Stimulated activated CD8-positive, alpha-beta memory T cell treated with anti-CD3 and anti-CD28 coated beads, Interleukin-2, amount 100 ng/mL, for 48 hours (primary cell): ENCODE data around the gene GPR107.
A peak's percentile ranks its signal among the peaks of the same experiment; 100 is the strongest.

ENCODE experiments used
- DNase-seq, 2 donors: peaks; one replicate each; pipeline ENCODE4 v3.0.0-alpha.2; 2020; ENCODE audit warnings: low read depth in 2 of 2

Gene GPR107

GRCh38 chr9:130054325-130054786 is 650 bp downstream of the GPR107 start:
- no peak for DNase-seq

DNA sequence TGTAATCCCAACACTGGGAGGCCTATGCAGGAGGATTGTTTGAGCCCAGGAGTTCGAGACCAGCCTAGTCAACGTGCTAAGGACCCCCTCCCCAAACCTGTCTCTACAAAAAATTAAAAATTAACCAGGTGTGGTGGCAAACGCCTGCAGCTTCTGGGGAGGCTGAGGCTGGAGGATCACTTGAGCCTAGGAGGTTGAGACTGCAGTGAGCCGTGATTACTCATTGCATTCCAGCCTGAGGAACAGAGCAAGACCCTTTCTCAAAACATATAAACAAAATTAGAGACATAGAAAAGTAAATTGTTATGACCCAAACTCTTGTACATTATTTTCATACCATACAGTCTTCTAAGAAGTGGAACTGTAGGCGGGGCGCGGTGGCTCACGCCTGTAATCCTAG is 1.1 kb downstream of the GPR107 start:
- DNase-seq = no peak

- DNase-seq = no peak
Measured at GRCh38 chr9:130058154-130058553, 4.4 kb downstream of the GPR107 start.

- no peak for DNase-seq
Measured at GRCh38 chr9:130058887-130059286, 5.2 kb downstream of the GPR107 start.

GRCh38 chr9:130060296-130060695 is 6.6 kb downstream of the GPR107 start:
- no peak for DNase-seq

DNA sequence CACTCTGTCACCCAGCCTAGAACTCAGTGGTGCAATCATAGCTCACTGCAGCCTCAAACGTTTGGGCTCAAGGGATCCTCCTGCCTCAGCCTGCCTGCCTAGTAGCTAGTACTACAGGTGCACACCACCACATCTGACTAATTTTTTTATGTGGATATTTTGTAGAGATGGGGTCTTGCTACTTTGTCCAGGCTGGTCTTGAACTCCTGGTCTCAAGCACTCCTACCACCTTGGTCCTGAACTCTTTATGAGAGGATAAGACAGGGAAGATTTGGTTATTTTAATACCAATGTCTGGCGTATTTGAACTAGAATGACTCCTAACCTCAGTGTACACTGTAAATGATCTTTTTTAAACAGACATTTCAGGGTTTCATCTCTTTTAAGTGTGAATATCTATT is 9.0 kb downstream of the GPR107 start:
- no peak for DNase-seq

GRCh38 chr9:130064621-130065020 is 10.9 kb downstream of the GPR107 start:
- no peak for DNase-seq

DNA sequence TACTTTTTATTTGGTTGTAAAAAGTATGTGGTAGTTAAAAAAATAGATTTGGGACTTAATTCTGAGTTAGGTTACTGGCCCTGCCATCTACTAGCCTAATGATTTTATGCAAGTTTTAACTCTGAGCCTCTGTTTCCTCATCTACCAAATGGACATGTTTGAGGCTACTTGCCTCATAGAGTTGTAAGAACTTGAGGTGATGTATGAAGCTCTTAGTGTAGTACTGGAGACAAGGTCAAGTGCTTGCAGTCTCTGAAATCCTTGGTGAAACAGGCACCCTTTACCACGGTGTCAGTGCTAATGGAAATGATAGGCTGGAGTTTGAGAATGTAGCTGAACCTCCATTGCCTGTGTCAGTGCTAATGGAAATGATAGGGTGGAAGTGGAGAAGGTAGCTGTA is 15.3 kb downstream of the GPR107 start:
- DNase-seq = no peak

GRCh38 chr9:130072515-130073235 is 19.0 kb downstream of the GPR107 start:
- peak in 1 of 2 donors; percentile 13 for DNase-seq

DNA sequence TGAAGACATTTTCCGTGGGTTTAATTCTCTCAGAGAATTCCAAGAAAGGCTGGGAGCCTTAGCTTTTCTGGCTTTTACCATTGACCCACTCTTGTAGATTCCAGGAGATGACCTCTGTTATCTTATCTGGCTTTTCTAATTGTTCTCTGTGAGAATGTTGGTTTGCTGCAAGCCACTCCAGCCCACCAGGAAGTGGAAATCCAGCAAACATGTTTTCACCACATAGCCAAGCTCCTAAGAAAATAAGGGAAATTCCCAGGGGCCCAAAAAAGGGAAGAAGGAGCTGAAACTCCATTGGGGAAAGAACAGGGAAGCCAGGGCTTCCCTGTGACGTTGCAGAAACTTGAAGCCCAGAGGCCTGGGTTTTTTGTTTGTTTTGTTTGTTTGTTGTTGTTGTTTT is 19.7 kb downstream of the GPR107 start:
- no peak for DNase-seq

DNA sequence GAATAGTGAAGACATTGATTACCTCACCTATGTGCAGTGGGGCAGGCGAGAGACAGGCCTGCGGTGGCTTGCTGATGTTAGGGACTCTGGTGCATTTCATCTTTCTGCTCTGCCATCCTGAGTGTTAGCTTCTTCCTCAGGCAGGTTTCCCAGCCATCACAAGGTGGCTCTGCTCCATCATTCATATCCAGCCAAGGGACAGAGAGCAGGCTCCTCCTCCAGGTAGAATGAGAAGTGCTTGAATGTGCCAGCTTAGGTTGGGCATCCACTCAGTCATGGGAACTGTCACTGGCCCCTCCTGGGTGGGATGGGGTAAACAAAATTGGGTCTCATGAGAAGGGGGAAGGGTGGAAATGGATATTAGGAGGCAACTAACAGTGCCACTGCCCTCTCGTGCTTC is 24.8 kb downstream of the GPR107 start:
- DNase-seq = no peak

DNA sequence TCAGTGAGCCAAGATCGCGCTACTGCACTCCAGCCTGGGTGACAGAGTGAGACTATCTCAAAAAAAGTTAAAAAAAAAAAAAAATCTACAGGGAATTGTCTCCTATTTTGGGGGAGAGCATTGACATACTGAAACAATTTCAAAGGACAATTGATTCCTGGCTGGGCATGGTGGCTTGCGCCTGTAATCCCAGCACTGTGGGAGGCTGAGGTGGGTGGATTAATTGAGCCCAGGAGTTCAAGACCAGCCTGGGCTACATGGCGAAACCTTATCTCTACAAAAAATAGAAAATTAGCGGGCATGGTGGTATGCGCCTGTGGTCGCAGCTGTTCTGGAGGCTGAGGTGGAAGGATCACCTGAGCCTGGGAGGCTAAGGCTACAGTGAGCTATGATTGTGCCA is 30.6 kb downstream of the GPR107 start:
- no peak for DNase-seq

- DNase-seq = no peak
Measured at GRCh38 chr9:130088051-130088450, 34.3 kb downstream of the GPR107 start.

- DNase-seq = no peak
Measured at GRCh38 chr9:130089141-130089540, 35.4 kb downstream of the GPR107 start.

DNA sequence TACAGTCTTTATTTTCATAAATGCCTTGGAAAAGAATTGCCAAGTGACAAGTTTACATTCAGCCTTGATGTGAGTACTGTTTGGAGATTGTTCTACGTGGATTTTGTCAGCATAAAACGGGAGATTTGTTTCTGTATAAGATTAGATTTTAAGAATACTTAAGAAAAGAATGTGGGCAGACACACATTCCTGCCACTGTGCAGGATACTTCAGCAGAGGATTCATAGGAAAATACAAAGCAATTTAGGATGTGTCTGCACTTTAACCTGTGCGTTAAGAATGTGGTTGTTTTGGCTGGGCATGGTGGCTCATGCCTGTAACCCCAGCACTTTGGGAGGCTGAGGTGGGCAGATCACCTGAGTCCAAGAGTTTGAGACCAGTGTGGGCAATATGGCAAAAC is 37.2 kb downstream of the GPR107 start:
- DNase-seq = no peak

DNA sequence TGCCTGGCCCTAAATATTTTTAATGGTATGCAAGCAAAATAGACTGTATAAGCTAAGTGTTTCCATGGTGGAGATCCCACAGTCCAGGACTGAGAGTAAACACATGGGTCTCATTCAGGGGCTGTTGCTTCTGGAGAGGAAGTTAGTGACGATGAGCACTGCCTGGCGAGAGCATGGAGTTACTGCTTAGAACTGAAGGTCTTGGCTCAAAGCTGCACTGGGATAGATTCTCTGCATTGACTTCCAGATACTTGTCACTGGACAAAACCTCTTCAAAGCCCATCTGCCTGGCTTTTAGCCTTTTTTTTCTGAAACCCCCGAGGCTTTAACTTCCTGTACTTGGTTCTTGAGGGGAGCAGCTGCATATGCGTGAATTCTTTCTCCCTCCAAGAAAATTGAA is 39.2 kb downstream of the GPR107 start:
- DNase-seq = no peak

DNA sequence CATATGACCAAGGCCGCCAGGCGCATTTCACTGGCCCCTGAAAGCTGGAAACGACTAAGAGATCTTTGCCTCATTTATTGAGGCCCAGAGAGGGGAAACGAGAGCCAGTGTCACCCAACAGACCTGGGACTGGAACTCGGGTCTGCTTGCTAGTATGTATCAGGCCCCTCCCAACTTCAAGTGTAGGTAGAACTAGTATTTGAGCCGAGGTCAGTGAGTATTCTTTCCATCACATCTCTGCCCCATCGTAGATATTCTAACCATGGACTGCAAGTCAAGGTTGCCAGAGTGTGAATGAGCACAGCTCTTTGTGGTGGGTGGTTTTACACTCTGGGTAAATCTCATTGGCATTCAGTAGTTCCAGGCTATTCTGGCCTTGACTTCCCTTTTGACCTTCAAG is 42.2 kb downstream of the GPR107 start:
- no peak for DNase-seq

DNA sequence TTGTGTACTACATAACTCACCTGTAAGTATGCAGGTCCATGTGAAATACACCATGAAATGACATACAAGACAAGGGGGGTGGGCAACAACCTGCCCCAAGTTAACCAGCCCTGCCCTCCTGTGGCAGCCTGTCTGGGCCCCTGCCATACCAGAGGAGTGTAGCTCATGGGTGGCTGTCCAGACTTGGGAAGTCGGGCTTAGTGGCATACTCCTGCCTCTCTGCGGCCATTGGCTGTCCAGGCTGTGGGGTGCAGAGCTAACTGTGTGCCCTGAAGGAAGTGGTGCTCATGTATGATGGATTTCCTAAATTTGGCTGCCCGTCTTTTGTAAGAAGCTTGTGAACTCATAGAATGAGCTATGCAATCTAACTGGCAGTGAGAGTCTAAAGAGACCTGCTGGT is 47.0 kb downstream of the GPR107 start:
- no peak for DNase-seq

GRCh38 chr9:130101915-130102314 is 48.2 kb downstream of the GPR107 start:
- no peak for DNase-seq

- DNase-seq = no peak
Measured at GRCh38 chr9:130104491-130105193, 50.9 kb downstream of the GPR107 start.

DNA sequence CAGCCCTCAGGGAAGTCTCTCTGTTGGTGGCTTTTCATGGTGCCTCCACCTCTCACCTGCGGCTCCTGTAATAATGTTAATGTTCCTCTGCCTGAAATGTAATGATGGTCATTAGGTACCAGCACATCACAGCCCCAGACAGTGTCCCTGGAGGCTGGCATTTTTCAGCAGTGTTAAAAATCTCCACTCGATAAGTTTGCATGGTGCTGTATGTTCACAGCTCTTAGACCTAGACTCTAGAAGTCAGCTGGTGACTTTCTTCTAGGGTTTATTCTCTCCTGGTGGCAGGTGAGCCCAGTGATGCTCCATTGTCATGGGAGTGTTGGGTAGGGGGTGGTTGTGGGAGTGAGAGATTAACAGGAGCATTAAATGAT is 53.1 kb downstream of the GPR107 start:
- DNase-seq = no peak

GRCh38 chr9:130107234-130107861 is 53.6 kb downstream of the GPR107 start:
- peak; percentile 76 to 79 for DNase-seq

DNA sequence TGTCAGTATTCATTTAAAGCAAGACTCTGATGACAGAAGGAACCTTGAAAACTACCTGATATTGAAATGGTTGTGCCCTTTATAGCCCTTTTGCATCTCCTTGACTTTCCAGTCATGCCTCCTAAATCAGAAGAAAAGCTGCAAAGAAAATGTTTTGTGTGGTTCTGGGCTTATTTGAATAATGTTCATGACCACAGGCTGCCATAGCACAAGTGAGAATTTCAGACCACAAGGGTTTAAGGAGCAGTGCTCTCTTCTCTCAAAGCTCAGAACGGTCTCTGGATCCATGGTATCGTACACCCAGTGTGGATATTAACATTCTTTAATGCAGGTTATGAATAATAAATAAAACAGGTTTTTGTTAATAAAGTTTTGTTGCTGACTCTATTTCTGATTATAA is 54.2 kb downstream of the GPR107 start:
- DNase-seq = no peak
